Activated naive CD4-positive, alpha-beta T cell treated with anti-CD3 and anti-CD28 coated beads, Interleukin-2, amount 50 U/mL, for 24 hours (primary cell): ENCODE data around the gene C10orf105.

Experiments
- H3K27ac Mint-ChIP-seq: one replicate; pipeline ENCODE4 v1.8.0; 2021; ENCODE audit warnings: mild to moderate bottlenecking, mixed read lengths
- H3K27me3 Mint-ChIP-seq: one replicate; pipeline ENCODE4 v1.8.0; 2021; ENCODE audit warnings: mixed read lengths
- H3K36me3 Mint-ChIP-seq: one replicate; pipeline ENCODE4 v1.8.0; 2021; ENCODE audit warnings: mixed read lengths
- H3K4me1 Mint-ChIP-seq: one replicate; pipeline ENCODE4 v1.8.0; 2021; ENCODE audit warnings: mixed read lengths
- H3K4me3 Mint-ChIP-seq: one replicate; pipeline ENCODE4 v1.8.0; 2021; ENCODE audit warnings: mild to moderate bottlenecking, mixed read lengths
- H3K9me3 Mint-ChIP-seq: one replicate; pipeline ENCODE4 v1.8.0; 2021; ENCODE audit warnings: mixed read lengths

The C10orf105 gene

GRCh38 chr10:71666639-71667386 is 52.8 kb downstream of the C10orf105 start:
- peak overlapping the region; percentile 43 for H3K27ac Mint-ChIP-seq
- peaks cover 18% of the 10 kb centered on the region for H3K4me1 Mint-ChIP-seq
- no peaks in the 10 kb centered on the region for H3K9me3 Mint-ChIP-seq
- H3K36me3 Mint-ChIP-seq: no peaks in the 10 kb centered on the region
- H3K27me3 Mint-ChIP-seq: no peaks in the 10 kb centered on the region
- no peak overlapping the region for H3K4me3 Mint-ChIP-seq

- no peaks in the 10 kb centered on the region for H3K27me3 Mint-ChIP-seq
- H3K27ac Mint-ChIP-seq: no peak overlapping the region
- H3K4me3 Mint-ChIP-seq: no peak overlapping the region
- no peaks in the 10 kb centered on the region for H3K36me3 Mint-ChIP-seq
- H3K9me3 Mint-ChIP-seq: no peaks in the 10 kb centered on the region
- peaks cover 18% of the 10 kb centered on the region for H3K4me1 Mint-ChIP-seq
Measured at GRCh38 chr10:71665456-71665855, 54.1 kb downstream of the C10orf105 start.

GRCh38 chr10:71664585-71664984 is 55.0 kb downstream of the C10orf105 start:
- peaks cover 18% of the 10 kb centered on the region for H3K4me1 Mint-ChIP-seq
- H3K9me3 Mint-ChIP-seq: no peaks in the 10 kb centered on the region
- no peak overlapping the region for H3K4me3 Mint-ChIP-seq
- H3K36me3 Mint-ChIP-seq: no peaks in the 10 kb centered on the region
- H3K27me3 Mint-ChIP-seq: no peaks in the 10 kb centered on the region
- H3K27ac Mint-ChIP-seq: no peak overlapping the region

- Mint-ChIP-seq H3K9me3 (no peaks in the 10 kb centered on the region), H3K4me3 (no peak overlapping the region), H3K4me1 (peaks cover 15% of the 10 kb centered on the region), H3K36me3 (no peaks in the 10 kb centered on the region), H3K27ac (no peak overlapping the region), H3K27me3 (no peaks in the 10 kb centered on the region)
Measured at GRCh38 chr10:71663311-71663710, 56.3 kb downstream of the C10orf105 start.

GRCh38 chr10:71661779-71662336 is 57.7 kb downstream of the C10orf105 start:
- no peaks in the 10 kb centered on the region for H3K36me3 Mint-ChIP-seq
- H3K27me3 Mint-ChIP-seq: no peaks in the 10 kb centered on the region
- no peaks in the 10 kb centered on the region for H3K9me3 Mint-ChIP-seq
- no peak overlapping the region for H3K4me3 Mint-ChIP-seq
- H3K27ac Mint-ChIP-seq: no peak overlapping the region
- peaks cover 5% of the 10 kb centered on the region for H3K4me1 Mint-ChIP-seq
